NCI-H345 (cell line): Measurements from ENCODE around the gene BCL7C.

Experiments
- DNase-seq: peaks from one replicate; lab custom pipeline; 2025; lab: John Stamatoyannopoulos, UW

The BCL7C gene

DNA sequence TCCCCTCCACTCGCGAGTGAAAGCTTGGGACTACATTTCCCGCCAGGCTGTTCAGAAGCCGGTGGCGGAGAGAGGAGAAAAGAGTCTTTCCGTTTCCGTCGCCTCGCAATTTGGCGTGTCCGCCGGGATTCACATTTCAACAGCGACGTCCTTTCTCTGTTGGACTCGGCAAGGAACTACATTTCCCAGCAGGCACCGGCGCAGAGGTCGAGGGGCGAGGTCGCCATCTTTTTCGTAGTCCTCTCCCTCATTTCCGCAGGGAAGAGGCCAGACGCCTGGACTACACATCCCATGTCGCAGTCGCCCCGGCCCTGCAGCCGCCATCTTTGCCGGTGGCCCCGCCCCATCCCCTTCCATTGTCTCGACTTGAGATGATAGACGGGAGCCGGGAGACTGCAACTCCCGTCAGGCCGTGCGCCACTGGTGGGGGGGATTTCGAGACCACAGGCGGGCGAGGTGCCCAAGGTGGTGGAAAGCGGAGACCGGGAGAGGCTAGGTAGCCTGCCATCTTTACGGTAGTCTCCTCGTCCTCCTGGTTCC is 28.6 kb upstream of the BCL7C start:
- peak; percentile 100 for DNase-seq

DNA sequence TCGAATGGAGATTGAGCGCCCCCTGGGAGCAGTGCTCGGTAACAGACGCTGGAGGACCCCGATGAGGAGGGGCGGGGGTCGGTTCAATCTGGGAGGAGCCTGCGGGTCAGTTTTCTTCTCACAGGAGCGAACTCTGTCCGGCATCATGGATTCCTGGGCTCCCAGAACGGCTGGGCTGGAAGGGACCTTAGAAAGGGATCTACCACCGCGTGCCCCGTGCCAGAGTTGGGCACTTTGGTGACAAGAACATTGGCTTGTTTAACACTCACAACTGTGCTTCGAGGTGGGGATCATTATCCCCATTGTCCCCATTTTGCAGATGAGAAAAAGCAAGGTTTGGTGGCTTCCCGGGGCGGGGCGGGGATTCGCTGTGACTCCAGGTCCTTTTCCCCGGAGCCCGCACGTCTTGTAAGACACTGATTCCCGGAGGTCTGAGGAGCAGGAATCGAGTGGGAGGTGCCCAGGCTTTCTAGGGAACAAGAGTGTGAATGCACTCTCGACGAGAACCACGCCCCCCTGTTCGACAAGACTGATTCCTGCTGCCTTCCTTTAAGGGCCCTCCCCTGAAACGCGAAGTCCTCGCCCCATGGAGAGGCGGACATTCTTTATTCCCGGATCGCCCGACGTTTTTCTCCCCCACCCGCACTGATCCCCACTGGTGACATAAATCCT is 28.0 kb upstream of the BCL7C start:
- peak; percentile 96 for DNase-seq

DNA sequence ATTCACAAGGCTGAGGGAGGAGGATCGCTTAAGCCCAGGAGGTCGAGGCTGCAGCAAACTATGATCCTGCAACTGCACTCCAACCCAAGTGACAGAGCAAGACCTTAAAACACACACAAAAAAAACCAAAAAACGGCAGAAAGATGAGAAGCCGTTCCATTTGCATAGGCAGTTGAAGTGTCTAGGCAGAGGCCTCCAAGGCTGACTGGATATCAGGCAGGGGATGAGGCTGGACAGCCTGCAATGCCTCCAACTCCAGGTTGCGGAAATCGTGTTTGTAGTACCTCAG is 27.5 kb upstream of the BCL7C start:
- DNase-seq, result no peak

DNA sequence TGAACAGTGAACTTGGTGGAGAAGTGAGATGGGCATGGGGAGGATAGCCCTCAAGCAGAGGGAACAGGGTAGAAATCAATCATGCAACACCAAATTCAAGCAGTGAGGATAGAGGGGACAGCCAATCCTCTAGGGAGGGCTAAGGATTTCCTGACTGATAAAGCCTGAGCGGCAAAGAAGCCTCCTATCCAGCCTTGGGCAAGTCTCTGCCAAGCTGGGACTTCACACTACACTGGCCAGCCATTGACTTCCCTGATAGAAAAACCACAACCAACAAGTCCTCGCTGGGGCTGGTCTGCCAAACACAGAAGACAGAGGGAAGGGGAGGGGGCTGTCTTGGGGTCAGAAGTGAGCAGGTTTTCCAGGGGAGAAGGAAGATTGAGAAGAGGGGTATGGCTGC is 27.0 kb upstream of the BCL7C start:
- DNase-seq, result no peak

DNA sequence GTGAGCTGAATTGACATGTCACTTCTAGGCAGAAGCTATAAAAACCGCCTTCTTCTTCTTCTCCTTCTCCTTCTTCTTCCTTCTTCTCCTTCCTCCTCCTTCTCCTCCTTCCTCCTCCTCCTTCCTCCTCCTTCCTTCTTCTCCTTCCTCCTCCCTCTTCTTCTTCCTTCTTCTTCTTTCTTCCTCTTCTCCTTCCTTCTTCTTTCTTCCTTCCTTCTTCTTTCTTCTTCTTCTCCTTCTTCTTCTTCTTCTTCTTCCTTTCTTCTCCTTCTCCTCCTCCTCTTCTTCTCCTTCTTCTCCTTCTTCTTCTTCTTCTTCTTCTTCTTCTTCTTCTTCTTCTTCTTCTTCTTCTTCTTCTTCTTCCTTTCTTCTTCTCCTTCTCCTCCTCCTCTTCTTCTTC is 24.7 kb upstream of the BCL7C start:
- no peak for DNase-seq

DNA sequence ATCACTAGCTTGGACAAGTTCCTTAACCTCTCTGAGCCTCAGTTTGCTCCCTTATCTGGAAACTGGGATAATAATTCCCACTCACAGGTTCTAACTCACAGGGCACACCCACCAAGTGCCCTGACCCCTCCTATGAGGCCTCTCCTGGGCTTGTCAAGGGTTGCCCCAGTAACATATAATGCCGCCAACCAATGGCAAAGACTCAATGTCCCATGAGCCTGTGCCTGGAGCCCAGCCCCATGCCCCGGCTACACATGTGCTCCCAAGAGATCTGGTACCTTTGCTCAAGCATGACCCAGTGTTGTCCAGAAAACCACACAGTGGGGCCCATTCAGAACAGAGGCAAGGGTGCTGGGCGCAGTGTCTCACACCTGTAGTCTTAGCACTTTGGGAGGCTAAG is 21.0 kb upstream of the BCL7C start:
- no peak for DNase-seq

DNA sequence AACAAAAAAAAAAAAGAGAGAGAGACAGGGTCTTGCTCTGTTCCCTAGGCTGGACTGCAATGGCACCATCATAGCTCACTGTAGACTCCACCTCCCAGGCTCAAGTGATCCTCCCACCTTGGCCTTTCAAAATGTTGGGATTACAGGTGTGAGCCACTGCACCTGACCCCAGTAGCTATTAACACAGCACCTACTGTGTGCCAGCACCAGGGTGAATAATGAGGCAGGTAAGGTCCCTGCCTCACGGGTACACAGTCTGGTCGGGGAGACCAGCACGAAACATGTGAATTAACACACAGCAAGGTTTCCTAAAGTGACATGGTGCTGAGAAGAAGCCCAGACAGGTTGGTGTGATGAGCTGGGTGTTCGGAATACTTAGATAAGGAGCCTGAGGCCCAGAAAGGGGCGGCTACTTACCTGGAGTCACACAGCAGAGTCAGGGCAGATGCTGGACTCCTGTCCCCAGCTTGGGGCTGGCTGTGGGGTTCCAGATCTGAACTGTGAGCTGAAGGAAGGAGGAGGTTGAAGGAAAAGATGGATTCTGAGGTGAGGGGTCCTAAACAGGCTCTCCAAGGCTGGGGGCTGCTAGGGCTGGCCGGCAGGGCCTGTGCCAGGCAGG is 19.0 kb upstream of the BCL7C start:
- DNase-seq, result no peak

DNA sequence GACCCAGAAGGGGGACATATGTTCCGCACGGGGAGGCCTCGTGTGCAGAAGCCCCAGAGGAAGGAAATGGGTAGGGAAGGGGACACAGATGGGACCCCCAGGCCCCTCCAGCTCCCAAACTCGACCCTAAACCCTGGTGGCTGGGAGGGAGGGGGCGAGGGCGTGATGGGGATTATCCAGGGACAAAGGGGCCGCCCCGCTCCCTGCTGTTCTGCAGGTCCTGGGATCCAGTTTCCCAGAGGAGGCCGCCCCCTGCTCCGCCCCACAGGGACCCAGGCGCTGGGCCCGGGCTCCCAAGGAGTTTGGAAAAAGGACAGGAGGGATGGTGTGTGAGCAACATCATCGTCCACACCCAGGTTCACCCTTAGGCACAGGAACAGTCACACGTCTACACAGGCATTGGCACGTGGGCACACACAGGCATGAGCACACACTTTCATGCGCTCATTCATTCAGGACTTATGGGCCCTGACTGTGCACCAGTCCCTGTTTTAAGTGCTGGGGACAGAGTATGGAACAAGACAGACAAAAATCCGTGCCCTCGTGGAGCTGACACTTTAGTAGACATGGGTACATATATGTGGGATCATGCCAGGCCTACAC is 16.7 kb upstream of the BCL7C start:
- DNase-seq, result no peak

DNA sequence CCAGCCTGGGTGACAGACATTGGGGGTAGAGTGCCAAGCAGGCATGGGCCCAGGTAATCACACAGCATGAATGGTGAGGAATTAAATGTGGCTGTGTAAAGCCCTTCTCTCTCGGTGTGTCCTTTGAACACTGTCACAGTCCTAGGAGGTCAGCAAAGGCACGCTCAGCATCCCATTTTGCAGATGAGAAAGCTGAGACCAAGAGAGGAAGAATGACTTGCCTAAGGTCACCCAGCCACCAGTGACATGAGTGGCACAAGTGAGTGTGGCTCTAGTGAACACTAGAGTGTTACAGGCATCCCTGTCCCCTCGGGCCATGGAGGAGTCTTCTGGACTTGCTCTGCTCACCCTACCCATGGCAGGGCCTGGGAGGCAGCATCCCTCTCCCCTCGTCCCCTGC is 13.2 kb upstream of the BCL7C start:
- DNase-seq, result no peak

DNA sequence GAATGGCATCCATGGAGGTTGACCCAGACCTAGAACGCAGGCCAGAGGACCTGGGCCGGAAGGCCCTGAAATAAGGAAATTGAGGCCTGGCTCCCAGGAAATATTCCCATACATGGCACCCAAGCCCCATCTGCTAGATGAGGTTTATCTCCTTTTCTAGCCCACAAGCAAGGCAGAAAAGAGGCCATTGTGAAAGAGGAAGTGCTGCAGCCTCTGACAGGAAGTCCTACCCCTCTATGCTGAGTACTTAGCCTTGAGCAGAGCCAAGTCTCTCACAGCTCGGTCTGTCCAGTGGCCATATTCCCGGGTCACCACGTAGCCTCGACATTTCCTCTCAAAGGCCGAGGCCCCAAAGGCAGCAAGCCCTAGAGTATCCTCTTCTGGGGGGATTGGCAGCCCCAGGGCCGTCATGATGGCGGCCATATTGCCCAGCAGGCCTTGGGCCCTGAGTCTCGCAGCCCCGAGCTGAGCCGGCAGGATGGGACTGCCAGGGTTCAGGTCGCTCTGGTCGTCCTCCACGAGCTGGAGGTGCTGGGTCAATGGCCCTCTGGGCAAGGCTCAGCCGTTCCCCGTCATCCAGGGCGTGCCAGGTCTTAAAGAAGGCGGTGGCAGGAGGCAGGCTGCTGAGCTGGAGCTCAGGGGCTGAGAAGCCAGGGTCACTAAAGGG is 10.4 kb upstream of the BCL7C start:
- no peak for DNase-seq

DNA sequence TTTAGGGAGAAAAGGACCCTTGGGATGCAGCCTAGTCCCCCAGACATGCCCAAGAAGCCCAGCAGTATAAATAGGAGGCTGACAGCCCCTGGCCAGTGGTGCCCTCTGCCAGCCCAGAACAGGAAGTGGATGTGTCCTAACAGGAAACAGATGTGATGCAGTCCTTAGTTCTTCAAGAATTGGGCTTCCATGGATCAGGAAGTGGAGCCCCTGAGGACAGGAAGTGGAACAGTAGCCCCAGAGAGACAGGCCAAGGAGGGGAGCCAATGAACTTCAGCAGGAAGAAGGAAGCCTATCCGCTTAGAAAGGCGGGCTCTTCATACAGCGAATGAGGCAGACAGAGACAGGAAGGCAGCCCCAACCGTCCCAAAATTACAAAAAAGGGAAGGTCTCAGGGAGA is 9.7 kb upstream of the BCL7C start:
- no peak for DNase-seq

DNA sequence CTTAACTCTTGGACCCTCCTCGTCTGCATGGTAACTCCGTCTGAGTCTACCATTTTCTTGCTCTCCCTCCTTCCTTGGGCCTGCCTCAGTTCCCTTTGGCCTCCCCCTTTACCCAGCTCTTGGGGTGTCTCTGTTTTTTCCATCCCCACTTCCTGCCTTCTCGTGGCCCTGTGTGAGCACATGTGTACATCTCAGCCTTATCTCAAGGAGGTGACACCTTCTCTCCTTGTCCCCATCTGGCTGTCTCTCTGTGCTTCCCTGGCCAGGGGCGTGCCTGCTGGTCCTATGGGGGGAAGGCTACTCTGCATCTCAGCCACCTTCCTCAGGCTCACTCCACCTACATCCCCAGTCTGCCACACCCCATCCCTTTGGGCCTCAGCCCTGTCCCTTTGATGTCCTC is 9.1 kb upstream of the BCL7C start:
- DNase-seq, result no peak

DNA sequence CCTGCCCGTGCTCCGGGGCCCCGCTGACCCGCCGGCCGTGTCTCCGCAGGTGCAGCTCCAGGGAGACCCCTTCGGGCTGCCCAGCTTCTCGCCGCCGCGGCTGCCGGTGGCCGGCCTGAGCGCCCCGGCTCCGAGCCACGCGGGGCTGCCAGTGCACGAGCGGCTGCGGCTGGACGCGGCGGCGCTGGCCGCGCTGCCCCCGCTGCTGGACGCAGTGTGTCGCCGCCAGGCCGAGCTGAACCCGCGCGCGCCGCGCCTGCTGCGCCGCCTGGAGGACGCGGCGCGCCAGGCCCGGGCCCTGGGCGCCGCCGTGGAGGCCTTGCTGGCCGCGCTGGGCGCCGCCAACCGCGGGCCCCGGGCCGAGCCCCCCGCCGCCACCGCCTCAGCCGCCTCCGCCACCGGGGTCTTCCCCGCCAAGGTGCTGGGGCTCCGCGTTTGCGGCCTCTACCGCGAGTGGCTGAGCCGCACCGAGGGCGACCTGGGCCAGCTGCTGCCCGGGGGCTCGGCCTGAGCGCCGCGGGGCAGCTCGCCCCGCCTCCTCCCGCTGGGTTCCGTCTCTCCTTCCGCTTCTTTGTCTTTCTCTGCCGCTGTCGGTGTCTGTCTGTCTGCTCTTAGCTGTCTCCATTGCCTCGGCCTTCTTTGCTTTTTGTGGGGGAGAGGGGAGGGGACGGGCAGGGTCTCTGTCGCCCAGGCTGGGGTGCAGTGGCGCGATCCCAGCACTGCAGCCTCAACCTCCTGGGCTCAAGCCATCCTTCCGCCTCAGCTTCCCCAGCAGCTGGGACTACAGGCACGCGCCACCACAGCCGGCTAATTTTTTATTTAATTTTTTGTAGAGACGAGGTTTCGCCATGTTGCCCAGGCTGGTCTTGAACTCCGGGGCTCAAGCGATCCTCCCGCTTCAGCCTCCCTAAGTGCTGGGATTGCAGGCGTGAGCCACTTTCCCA is 8.4 kb upstream of the BCL7C start:
- peak; percentile 71 for DNase-seq

DNA sequence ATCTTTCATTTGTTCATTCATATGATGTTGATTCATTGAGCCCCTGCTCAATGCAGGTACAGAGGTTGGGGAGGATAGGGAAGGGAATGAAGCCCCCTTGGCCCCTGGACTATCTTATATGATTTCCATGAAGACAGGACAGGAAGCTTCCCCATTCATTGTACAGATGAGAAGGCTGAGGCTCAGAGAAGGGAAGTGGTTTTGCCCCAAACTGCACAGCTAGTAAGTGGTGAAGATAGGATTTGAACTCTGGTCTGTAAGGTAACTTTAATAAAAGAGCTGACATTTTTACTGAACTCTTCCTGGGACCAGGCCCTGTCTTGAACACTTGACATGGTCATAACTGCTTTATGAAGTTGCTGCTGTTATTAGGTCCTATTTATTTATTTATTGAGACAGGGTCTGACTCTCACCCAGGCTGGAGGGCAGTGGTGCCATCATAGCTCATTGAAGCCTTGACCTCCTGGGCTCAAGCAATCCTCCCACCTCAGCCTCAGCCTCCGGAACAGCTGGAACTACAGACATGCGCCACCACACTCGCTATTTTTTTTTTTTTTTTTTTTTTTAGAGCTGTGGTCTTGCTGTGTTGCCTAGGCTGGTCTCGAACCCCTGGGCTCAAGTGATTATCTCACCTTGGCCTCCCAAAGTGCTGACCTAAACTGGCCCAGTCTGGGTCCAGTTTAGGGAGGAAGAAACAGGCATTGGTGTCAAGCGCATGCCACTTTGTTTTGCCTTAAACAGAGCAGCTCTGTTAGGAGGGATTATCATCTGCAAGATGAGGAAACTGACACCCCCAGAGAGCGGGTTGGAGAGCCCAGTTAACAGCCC is 7.5 kb upstream of the BCL7C start:
- no peak for DNase-seq

DNA sequence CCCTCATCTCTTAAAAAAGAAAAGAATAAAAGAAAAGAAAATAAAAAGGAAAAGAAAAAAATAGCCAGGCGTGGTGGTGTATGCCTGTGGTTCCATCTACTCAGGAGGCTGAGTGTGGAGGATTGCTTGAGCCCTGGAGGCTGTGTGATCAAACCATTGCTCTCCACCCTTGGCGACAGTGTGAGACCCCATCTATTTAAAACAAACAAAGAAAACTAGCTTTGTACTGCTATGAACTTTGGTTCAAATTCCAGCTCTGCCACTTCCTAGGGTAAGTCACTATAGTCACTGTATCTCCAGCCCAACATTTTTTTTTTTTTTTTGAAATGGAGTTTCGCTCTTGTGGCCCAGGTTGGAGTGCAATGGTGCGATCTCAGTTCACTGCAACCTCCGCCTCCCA is 6.7 kb upstream of the BCL7C start:
- DNase-seq, result no peak

DNA sequence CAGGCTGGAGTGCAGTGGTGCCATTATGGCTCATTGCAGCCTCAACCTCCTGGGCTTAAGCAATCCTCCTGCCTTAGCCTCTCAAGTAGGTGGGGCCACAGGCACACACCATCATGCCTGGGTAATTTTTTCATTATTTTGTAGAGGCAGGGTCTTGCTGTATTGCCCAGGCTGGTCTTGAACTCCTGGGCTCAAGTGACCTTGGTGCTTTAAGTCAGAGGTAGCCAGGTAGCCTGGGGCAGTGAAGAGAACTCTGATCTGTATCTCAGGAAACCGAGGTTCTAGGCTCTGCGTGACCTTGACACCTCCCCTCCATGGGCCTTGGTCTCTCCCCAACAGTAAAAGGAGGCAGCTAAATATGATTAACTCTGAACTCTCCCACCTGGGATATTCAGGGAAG is 5.9 kb upstream of the BCL7C start:
- DNase-seq, result no peak

DNA sequence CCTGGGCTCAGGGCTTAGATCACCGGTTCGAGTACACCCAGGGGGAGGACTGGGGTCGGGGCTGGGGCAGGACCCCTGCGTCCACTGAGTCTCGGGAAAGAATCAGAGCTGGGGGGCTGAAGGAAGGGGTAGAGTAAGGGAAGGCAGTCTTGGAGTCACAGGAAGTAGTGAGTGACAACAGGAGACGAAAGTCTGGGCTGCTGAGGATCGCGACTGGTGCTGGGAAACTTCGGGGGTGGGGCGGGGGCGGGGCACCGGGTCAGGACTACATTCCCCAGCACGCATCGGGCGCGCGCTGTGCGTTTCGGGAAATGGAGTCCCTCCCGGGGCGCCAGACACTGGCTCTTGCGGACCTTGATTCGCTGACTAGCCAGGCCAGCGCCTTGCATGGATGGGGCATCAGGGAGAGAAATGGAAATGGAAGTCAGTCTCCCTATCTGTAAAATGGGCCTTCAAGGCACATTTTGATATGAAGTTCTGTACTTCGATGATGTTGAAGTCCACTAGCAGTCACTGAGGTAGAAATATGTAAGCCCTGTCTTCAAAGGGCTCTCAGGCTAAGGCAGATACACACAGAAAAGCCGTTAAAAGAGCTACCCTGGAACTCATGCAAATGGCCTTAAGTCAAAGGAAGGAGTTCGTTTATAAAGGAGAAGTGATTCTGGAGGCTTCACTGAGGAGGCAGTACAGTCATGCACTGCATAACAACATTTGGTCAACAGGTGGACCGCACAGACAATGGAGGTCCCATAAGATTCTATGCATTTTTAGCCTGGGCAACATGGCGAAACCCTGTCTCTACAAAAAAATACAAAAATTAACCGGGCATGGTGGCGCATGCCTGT is 3.2 kb upstream of the BCL7C start:
- DNase-seq, result peak; percentile 93

DNA sequence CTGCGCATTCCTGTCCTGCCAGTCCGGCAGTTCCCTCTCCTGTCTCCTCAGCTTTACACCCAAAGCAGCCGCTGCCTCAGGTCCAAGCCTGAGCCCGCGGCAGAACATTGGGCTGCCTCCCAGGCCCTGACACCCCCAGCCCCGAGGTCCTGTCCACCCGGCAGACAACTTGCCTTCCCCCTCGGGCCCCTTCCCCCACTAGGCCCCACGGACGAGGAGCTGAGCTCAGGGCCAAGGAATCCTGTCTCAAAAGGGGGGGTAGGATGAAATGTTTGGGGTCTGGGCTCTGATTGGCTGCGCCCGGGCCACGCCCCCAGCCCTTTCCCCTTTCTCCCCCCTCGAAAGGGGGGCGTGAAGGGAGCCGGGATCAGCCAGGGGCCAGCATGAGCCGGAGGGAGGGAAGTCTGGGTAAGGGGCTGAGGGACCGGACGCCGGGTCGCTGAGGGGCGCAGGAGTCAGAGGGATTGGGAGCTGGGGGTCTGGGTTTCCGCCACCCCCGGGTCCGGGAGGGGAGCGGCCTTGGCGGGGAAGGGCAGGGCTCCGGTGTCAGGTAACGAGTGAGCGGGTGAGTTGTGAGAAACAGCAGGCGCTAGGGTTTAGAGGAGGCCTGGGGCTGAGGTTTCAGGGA is 2.5 kb upstream of the BCL7C start, which contains the start of gene CTF1:
Gene CTF1 (plus strand): TSS at position 354 of the 628 bp plus-strand sequence. CDS start 30 bp downstream, at position 384.
- peak; percentile 63 for DNase-seq

DNA sequence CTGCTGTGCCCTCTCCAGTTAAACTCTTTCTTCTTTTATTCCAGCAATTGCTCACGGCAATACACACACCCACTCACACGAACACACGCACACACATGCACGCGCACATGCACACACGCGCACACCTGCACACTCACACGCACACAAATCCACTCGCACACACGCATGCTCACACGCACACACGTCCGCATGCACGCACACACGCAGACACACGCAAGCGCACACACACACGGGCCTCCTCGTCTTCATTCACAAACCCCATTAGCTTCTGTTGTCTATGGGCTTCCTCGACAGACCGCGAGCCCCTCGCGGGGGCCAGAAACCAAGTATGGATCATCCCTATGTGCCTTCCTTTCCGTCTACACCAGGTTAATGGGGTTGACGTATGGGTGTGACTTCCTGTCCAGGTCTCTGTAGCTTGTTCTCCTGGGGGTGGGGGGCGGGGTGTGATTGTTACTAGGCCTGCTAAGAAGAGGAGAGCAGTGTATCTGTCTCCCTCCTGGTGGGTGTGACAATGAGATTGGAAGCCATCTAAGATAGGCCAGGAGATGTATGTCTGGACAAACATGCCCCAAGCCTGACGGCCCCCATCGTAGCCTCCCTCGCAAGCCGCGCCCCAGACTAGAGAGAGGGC is 1.9 kb upstream of the BCL7C start:
- no peak for DNase-seq
